ENCODE data around the gene SUSD4.

The SUSD4 gene

GRCh38 chr1:223198628-223198965, 165.4 kb downstream of the SUSD4 start:
- Mint-ChIP-seq H3K27me3 (peaks cover 9% of the 10 kb centered on the region), H3K27ac (no peak overlapping the region), H3K9me3 (no peaks in the 10 kb centered on the region), H3K4me3 (no peak overlapping the region), H3K36me3 (no peaks in the 10 kb centered on the region), H3K4me1 (peaks cover 2% of the 10 kb centered on the region)
- DNase-seq, result no peak
- CTCF ChIA-PET, result interaction anchor here (0.9 kb wide), 1 partner anchor 65 kb away, joined by 3 read pairs; no protein-coding TSS in a partner anchor

DNA sequence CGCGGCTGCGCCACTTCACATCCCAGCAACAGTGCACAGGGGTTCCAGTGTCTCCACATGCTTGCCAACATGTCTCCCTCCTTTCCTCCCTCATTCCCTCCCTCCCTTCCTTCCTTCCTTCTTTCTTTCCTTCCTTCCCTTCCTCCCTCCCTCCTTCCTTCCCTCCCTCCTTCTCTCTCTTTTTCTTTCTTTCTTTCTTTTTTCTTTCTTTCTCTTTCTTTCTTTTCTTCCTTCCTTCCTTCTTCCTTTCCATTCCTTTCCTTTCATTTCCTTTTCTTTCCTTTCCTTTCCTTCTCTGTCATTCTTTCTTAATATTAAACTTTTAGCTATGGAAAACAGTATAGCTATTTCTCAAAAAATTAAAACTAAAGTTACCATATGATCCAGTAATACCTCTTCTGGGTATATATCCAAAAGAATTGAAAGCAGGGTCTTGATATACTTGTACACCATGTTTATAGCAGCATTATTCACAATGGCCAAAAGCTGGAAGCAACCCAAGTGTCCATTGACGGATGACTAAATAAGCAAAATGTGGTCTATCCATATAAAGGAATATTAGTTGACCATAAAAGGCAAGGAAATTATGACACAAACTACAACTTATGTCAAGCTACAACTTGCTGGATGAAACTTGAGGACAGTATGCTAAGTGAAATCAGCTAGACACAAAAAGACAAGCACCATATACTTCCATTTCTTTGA, 165.9 kb downstream of the SUSD4 start:
- Mint-ChIP-seq H3K4me1 (peaks cover 2% of the 10 kb centered on the region), H3K9me3 (no peaks in the 10 kb centered on the region), H3K4me3 (no peak overlapping the region), H3K36me3 (no peaks in the 10 kb centered on the region), H3K27me3 (peaks cover 13% of the 10 kb centered on the region), H3K27ac (no peak overlapping the region)
- DNase-seq, result no peak
- CTCF ChIA-PET, result interaction anchor here (0.9 kb wide), 1 partner anchor 64 kb away, joined by 3 read pairs; no protein-coding TSS in a partner anchor

DNA sequence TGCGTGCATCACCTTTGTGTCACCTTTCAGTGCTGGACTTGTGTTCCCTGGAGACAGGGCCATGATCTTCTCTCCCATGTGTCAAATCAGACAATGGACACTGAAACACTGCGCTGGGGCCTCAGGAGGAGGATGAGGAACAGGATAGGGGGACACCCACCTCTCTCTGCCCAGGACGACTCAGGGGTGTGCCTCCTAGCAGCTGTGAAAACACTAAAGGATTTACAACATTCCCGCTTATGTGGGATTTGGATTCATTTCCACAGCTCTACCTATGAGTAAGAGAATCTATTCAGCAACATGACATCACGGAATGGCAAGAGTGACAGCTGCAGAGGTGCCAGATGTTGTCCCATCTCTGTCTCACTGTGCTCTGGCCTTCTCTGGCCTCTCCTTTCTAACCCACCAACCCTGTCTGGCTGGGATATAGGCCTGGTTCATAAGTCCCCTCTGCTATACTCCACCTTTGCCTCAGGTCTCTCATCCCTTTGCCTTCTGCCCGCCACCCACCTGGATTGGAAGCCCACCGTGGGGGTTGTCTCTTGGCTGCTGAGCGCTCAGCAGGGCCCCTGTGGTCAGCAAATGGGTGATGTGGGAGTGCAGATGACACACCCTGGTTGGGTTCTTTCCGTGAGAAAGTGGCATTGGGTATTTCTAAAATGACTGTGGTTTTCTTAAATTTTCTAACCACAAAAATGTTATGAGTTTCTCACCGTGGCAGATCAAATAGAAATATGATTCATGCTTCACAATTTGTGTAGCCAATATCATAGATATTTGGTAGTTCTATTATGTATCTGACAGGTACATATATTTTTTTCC, 173.9 kb downstream of the SUSD4 start:
- peaks cover 42% of the 10 kb centered on the region for H3K27me3 Mint-ChIP-seq
- H3K27ac Mint-ChIP-seq, result peak overlapping the region; percentile 76
- DNase-seq, result peak; percentile 48
- no peak overlapping the region for H3K4me3 Mint-ChIP-seq
- CTCF ChIA-PET, result interaction anchor here (0.5 kb wide), 1 partner anchor 407 kb away, joined by 4 read pairs; no protein-coding TSS in a partner anchor
- no peaks in the 10 kb centered on the region for H3K36me3 Mint-ChIP-seq
- H3K4me1 Mint-ChIP-seq, result peaks cover 20% of the 10 kb centered on the region
- no peaks in the 10 kb centered on the region for H3K9me3 Mint-ChIP-seq

DNA sequence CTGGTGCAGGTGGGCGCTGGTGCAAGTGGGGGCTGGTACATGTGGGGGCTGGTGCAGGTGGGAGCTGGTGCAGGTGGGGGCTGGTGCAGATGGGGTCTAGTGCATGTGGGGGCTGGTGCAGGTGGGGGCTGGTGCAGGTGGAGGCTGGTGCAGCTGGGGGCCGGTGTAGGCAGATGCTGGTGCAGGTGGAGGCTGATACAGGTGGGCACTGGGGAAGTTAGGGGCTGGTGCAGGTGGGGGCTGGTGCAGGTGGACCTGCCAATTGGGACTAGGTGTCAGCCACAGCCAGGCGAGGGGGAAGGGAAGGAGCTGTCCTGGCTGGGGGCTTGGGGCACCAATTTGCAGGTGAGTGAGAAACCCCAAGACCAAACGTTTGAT, 174.5 kb downstream of the SUSD4 start:
- Mint-ChIP-seq H3K36me3 (no peaks in the 10 kb centered on the region), H3K9me3 (no peaks in the 10 kb centered on the region), H3K4me1 (peaks cover 20% of the 10 kb centered on the region), H3K27ac (no peak overlapping the region), H3K27me3 (peaks cover 42% of the 10 kb centered on the region), H3K4me3 (no peak overlapping the region)
- DNase-seq, result no peak
- CTCF ChIA-PET, result interaction anchor here (0.5 kb wide), 1 partner anchor 407 kb away, joined by 4 read pairs; no protein-coding TSS in a partner anchor

DNA sequence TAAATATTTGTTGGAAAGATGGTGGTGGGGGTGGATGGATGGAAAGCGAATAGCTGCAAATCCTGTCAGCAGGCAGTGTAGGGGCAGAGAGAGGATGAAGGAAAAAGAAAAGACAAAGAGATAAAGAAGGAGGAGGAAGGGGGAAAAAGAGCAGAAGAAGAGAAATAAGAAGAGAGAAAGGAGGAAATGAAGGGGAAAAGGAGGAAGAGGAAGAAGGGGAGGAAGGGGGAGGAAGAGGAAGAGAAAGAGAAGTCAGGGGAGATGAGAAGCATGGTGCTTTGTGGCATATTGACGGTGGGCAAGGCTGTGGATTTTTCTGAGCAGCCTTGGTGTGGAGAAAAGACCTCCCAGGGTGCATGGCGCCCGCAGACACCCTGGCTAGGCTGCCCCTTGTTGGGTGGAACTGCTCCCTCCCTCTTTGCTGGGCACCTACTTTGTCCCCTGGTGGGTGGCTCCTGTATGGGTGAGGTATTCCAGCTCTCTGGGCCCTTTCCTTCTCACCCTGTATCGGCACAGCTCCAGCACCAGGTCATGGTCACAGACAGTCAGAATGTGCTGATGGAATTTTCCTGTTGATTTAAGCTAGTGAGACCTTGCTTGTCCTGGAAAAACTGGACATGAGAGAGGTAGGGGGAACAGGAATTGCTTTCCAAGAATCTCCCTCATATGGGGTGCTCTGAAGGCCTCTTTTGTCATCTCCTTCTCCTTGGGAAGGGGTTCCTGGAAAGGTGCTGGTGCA, 175.2 kb downstream of the SUSD4 start:
- no peak for DNase-seq
- CTCF ChIA-PET, result no interaction called here
- Mint-ChIP-seq H3K36me3 (no peaks in the 10 kb centered on the region), H3K4me1 (peaks cover 20% of the 10 kb centered on the region), H3K9me3 (no peaks in the 10 kb centered on the region), H3K4me3 (no peak overlapping the region), H3K27me3 (peaks cover 42% of the 10 kb centered on the region), H3K27ac (no peak overlapping the region)

DNA sequence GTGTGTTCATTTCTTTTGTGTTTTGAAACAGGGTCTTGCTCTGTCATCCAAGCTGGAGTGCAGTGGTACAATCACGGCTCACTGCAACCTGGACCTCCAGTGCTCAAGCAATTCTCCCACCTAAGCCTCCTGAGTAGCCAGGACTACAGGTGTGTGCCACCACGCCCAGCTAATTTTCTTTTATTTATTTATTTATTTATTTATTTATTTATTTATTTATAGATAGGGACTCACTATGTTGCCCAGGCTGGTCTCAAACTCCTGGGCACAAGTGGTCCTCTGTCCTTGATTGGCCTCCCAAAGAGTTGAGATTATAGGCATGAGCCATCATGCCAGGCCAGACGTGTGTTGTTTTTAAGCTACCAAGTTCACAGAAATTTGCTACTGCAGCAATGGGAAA, 177.2 kb downstream of the SUSD4 start:
- CTCF ChIA-PET, result no interaction called here
- no peak overlapping the region for H3K27ac Mint-ChIP-seq
- H3K4me1 Mint-ChIP-seq, result peaks cover 20% of the 10 kb centered on the region
- no peak overlapping the region for H3K4me3 Mint-ChIP-seq
- H3K9me3 Mint-ChIP-seq, result no peaks in the 10 kb centered on the region
- H3K36me3 Mint-ChIP-seq, result no peaks in the 10 kb centered on the region
- peaks cover 30% of the 10 kb centered on the region for H3K27me3 Mint-ChIP-seq
- no peak for DNase-seq

DNA sequence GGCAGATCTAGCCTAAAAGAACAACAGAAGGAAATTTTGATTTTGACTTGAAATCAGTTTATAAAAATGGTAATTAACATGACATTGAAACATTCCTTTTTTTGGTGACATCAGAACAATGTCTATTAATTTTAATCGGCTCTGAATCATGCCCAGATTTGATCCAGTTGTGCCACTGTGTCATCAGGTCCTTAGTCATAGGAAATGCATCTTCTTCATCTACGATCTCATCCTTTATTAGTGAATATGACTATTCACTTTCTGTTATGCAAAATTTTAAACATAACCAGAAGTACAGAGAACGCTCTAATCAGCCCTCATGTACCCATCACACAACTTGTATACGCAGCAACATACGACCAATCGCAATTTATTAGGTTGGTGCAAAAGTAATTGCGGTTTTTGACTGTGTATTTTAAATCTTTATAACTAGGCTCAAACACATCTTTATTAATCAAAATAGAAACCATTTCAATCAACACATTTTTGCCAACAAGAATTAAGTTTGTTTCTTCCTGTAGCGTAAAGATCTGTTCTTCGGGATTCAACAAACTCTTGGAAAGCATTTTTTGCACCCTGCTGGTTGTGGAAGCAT, 180.6 kb downstream of the SUSD4 start:
- Mint-ChIP-seq H3K36me3 (no peaks in the 10 kb centered on the region), H3K4me3 (no peak overlapping the region), H3K27ac (no peak overlapping the region), H3K27me3 (peaks cover 16% of the 10 kb centered on the region), H3K9me3 (no peaks in the 10 kb centered on the region), H3K4me1 (peaks cover 8% of the 10 kb centered on the region)
- CTCF ChIA-PET, result no interaction called here
- no peak for DNase-seq

- H3K4me1 Mint-ChIP-seq, result peaks cover 6% of the 10 kb centered on the region
- no peak for DNase-seq
- no peaks in the 10 kb centered on the region for H3K9me3 Mint-ChIP-seq
- no peaks in the 10 kb centered on the region for H3K36me3 Mint-ChIP-seq
- no peak overlapping the region for H3K27ac Mint-ChIP-seq
- peaks cover 4% of the 10 kb centered on the region for H3K27me3 Mint-ChIP-seq
- H3K4me3 Mint-ChIP-seq, result no peak overlapping the region
- CTCF ChIA-PET, result interaction anchor here (1.0 kb wide), 1 partner anchor 11 kb away, joined by 3 read pairs; no protein-coding TSS in a partner anchor
Measured at GRCh38 chr1:223180731-223181321, 183.2 kb downstream of the SUSD4 start.

- CTCF ChIA-PET, result no interaction called here
- Mint-ChIP-seq H3K27me3 (peaks cover 4% of the 10 kb centered on the region), H3K4me3 (no peak overlapping the region), H3K9me3 (no peaks in the 10 kb centered on the region), H3K4me1 (peaks cover 6% of the 10 kb centered on the region), H3K27ac (no peak overlapping the region), H3K36me3 (no peaks in the 10 kb centered on the region)
- DNase-seq, result no peak
Measured at GRCh38 chr1:223179786-223180185, 184.2 kb downstream of the SUSD4 start.

- no peak for DNase-seq
- CTCF ChIA-PET, result interaction anchor here (1.0 kb wide), 1 partner anchor 76 kb away, joined by 3 read pairs; no protein-coding TSS in a partner anchor
- Mint-ChIP-seq H3K27ac (no peak overlapping the region), H3K9me3 (no peaks in the 10 kb centered on the region), H3K27me3 (peaks cover 4% of the 10 kb centered on the region), H3K36me3 (no peaks in the 10 kb centered on the region), H3K4me1 (peaks cover 6% of the 10 kb centered on the region), H3K4me3 (no peak overlapping the region)
Measured at GRCh38 chr1:223179280-223179679, 184.7 kb downstream of the SUSD4 start.

GRCh38 chr1:223177681-223178080, 186.3 kb downstream of the SUSD4 start:
- CTCF ChIA-PET, result no interaction called here
- Mint-ChIP-seq H3K36me3 (no peaks in the 10 kb centered on the region), H3K27ac (no peak overlapping the region), H3K9me3 (no peaks in the 10 kb centered on the region), H3K4me1 (peaks cover 6% of the 10 kb centered on the region), H3K4me3 (no peak overlapping the region), H3K27me3 (peaks cover 4% of the 10 kb centered on the region)
- DNase-seq, result no peak

- DNase-seq, result no peak
- Mint-ChIP-seq H3K9me3 (no peaks in the 10 kb centered on the region), H3K4me3 (no peak overlapping the region), H3K36me3 (no peaks in the 10 kb centered on the region), H3K27me3 (peaks cover under 1% of the 10 kb centered on the region), H3K27ac (no peak overlapping the region), H3K4me1 (peaks cover 6% of the 10 kb centered on the region)
- CTCF ChIA-PET, result interaction anchor here (0.8 kb wide), 1 partner anchor 50 kb away, joined by 3 read pairs; no protein-coding TSS in a partner anchor
Measured at GRCh38 chr1:223176437-223176836, 187.5 kb downstream of the SUSD4 start.

GRCh38 chr1:223175633-223176032, 188.3 kb downstream of the SUSD4 start:
- Mint-ChIP-seq H3K27me3 (no peaks in the 10 kb centered on the region), H3K36me3 (no peaks in the 10 kb centered on the region), H3K9me3 (no peaks in the 10 kb centered on the region), H3K4me3 (no peak overlapping the region), H3K4me1 (no peaks in the 10 kb centered on the region), H3K27ac (no peak overlapping the region)
- no peak for DNase-seq
- CTCF ChIA-PET, result interaction anchor here (0.8 kb wide), 1 partner anchor 49 kb away, joined by 3 read pairs; no protein-coding TSS in a partner anchor
